Omental fat pad (tissue), 4 donors: ENCODE results near the gene LYPD6B. TPM values are rescaled to one million over a fixed set of nuclear protein-coding genes. Genes with fewer than 3 reads are reported as not detected.

ENCODE experiments used
- ATAC-seq: fragments of 150-250 bp; one replicate; pipeline ENCODE4 v1.9.1; 2016; ENCODE audit warnings: mild to moderate bottlenecking, moderate library complexity; ENCODE audit not compliant: low FRiP score
- DNase-seq: peaks from one replicate; pipeline ENCODE4 v3.0.0-alpha.2; 2019; ENCODE audit warnings: low spot score
- total RNA-seq, 4 donors: library from RNA; depleted of rRNA; stranded (reverse); fragments of >200 nt; gene quantifications; one replicate each; pipeline ENCODE4 v1.1.0, GENCODE V29; 2016
- TF ChIP-seq, protein P1 (sequence below), 3 donors: fragments of 450-650 bp; IDR thresholded peaks; one replicate each; pipeline ENCODE4 v1.5.1; 2016 to 2017; ENCODE audit warnings: antibody characterized with exemption in 3 of 3, mild to moderate bottlenecking in 3 of 3, moderate library complexity in 2 of 3

LYPD6B gene
- total RNA-seq, 4 donors from 2014 or later: 0.50 to 0.65 TPM; not detected in 2

GRCh38 chr2:149068996-149069888 lies 30.7 kb downstream of the LYPD6B start:
- ATAC-seq: no peak
- no peak for DNase-seq
- TF ChIP-seq, protein P1, sequence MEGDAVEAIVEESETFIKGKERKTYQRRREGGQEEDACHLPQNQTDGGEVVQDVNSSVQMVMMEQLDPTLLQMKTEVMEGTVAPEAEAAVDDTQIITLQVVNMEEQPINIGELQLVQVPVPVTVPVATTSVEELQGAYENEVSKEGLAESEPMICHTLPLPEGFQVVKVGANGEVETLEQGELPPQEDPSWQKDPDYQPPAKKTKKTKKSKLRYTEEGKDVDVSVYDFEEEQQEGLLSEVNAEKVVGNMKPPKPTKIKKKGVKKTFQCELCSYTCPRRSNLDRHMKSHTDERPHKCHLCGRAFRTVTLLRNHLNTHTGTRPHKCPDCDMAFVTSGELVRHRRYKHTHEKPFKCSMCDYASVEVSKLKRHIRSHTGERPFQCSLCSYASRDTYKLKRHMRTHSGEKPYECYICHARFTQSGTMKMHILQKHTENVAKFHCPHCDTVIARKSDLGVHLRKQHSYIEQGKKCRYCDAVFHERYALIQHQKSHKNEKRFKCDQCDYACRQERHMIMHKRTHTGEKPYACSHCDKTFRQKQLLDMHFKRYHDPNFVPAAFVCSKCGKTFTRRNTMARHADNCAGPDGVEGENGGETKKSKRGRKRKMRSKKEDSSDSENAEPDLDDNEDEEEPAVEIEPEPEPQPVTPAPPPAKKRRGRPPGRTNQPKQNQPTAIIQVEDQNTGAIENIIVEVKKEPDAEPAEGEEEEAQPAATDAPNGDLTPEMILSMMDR (IDR thresholded peaks at IDR 0.05): no peak

DNA sequence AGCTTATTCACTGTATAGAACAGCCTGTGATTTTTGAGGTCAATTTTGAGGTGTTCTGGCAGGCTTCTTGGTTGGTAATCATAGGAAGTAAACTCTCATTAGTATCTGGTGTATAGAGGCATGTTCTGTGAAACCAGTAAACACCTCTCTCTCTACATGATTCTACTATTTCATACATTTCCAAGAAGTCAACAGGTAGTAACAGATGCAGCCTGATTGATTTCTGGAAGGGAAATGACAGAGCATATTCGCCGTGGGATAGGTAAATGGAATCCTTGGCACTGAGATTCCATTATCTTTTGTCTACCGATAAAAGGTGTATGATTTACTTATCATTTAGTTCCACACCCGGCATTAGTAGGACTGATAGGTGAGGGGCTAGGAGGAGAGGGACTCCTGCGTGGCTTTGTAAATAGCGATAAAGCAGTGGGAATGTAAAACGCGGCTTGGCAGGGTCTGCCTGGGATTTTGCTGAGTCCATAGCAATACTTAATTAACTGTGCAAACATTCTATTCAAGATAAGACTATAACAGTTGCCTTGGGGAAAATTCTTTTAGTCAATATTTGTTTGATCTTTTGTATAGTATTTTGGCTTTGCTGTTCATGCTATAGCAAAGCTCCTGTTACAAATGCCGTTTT lies 32.3 kb downstream of the LYPD6B start:
- no peak for ATAC-seq

DNA sequence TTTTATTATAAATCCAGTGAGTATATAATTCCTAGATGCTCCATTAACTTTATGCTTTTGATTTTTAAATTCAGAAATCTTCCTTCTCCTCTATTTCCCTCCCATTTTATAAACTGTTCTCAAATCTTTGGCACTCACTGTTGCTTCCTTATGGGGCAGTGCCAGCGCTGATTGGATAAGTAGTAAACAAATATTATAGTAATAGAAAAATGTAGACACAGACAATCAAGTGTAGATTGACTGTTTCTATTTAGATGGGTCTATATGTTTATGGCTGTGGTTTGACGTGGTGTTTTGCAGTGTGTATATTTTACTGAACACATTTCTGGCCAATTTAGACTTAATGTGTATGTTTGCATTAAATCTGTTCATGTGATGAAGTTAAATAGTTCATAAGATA lies 36.6 kb downstream of the LYPD6B start:
- TF ChIP-seq, protein P1 (IDR thresholded peaks at IDR 0.05): no peak
- DNase-seq (no peak), ATAC-seq (no peak)

More for the DNA sequence above, 32.3 kb downstream of the LYPD6B start:
- DNase-seq: no peak
- TF ChIP-seq, protein P1 (IDR thresholded peaks at IDR 0.05): no peak

DNA sequence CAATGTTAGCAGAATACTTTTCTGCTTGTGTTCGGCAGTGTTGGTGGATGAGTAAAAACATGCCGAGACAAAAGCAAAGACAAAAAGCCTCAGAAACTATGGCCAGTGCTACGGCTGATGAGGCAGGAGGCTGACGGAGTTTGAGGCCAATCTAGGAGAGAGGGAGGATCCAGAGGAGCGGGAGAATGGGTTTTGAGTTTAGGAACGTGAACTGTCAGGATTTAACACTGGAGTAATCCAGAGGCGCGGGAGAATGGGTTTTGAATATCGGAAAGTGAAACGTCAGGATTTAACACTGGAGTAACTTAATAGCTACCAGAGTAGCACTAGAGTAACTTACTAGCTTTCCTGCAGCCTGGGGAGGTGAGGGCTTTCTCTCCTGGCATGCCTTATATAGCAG lies 37.4 kb downstream of the LYPD6B start:
- DNase-seq (no peak), ATAC-seq (no peak)
- TF ChIP-seq, protein P1 (IDR thresholded peaks at IDR 0.05): no peak

- TF ChIP-seq, protein P1 (IDR thresholded peaks at IDR 0.05): no peak
- DNase-seq (no peak), ATAC-seq (no peak)
These were observed 38.4 kb downstream of the LYPD6B start for GRCh38 chr2:149076863-149077412.

- no peak for ATAC-seq
- TF ChIP-seq, protein P1 (IDR thresholded peaks at IDR 0.05): no peak
- no peak for DNase-seq
These were observed 39.4 kb downstream of the LYPD6B start for GRCh38 chr2:149077861-149078260.
